Measurements from ENCODE around the gene SAG.

SAG gene

GRCh38 chr2:233379441-233379840, 71.8 kb downstream of the SAG start:
- no peak for DNase-seq (ENCODE audit: extremely low read depth, insufficient read length)
- TF ChIP-seq CTCF (IDR thresholded peaks at IDR 0.05; ENCODE audit: insufficient read depth, low read length, poor library complexity, severe bottlenecking): no peak
- Histone ChIP-seq H3K36me3 (ENCODE audit: control insufficient read depth, insufficient read depth, low read length) (no peaks in the 10 kb centered on the region; the same call in none of the 2 replicates), H3K4me3 (replicated peaks; ENCODE audit: low read depth, low read length) (no peak overlapping the region), H3K27me3 (replicated peaks; ENCODE audit: control insufficient read depth, insufficient read depth, low read length) (no peaks in the 10 kb centered on the region)

- Histone ChIP-seq H3K27me3 (replicated peaks; ENCODE audit: control insufficient read depth, insufficient read depth, low read length) (no peaks in the 10 kb centered on the region), H3K4me3 (replicated peaks; ENCODE audit: low read depth, low read length) (no peak overlapping the region), H3K36me3 (ENCODE audit: control insufficient read depth, insufficient read depth, low read length) (no peaks in the 10 kb centered on the region; the same call in none of the 2 replicates)
- no peak for DNase-seq (ENCODE audit: extremely low read depth, insufficient read length)
- no peak for TF ChIP-seq CTCF (IDR thresholded peaks at IDR 0.05; ENCODE audit: insufficient read depth, low read length, poor library complexity, severe bottlenecking)
Observed at GRCh38 chr2:233380132-233380895, 72.7 kb downstream of the SAG start.

- H3K4me3 ChIP-seq (replicated peaks; ENCODE audit: low read depth, low read length): no peak overlapping the region
- DNase-seq (ENCODE audit: extremely low read depth, insufficient read length): no peak
Observed at GRCh38 chr2:233380995-233381637, 73.5 kb downstream of the SAG start.

GRCh38 chr2:233381638-233381995, 74.0 kb downstream of the SAG start:
- Histone ChIP-seq H3K36me3 (ENCODE audit: control insufficient read depth, insufficient read depth, low read length) (no peaks in the 10 kb centered on the region; the same call in none of the 2 replicates), H3K27me3 (replicated peaks; ENCODE audit: control insufficient read depth, insufficient read depth, low read length) (no peaks in the 10 kb centered on the region), H3K4me3 (replicated peaks; ENCODE audit: low read depth, low read length) (no peak overlapping the region)
- no peak for TF ChIP-seq CTCF (IDR thresholded peaks at IDR 0.05; ENCODE audit: insufficient read depth, low read length, poor library complexity, severe bottlenecking)
- DNase-seq (ENCODE audit: extremely low read depth, insufficient read length): no peak

More at GRCh38 chr2:233380995-233381637, 73.5 kb downstream of the SAG start:
- no peaks in the 10 kb centered on the region for H3K27me3 ChIP-seq (replicated peaks; ENCODE audit: control insufficient read depth, insufficient read depth, low read length)
- no peak for TF ChIP-seq CTCF (IDR thresholded peaks at IDR 0.05; ENCODE audit: insufficient read depth, low read length, poor library complexity, severe bottlenecking)
- no peaks in the 10 kb centered on the region; the same call in none of the 2 replicates for H3K36me3 ChIP-seq (ENCODE audit: control insufficient read depth, insufficient read depth, low read length)

GRCh38 chr2:233384015-233384414, 76.4 kb downstream of the SAG start:
- Histone ChIP-seq H3K36me3 (ENCODE audit: control insufficient read depth, insufficient read depth, low read length) (no peaks in the 10 kb centered on the region; the same call in 1 of the 2 replicates), H3K27me3 (replicated peaks; ENCODE audit: control insufficient read depth, insufficient read depth, low read length) (no peaks in the 10 kb centered on the region), H3K4me3 (replicated peaks; ENCODE audit: low read depth, low read length) (no peak overlapping the region)
- TF ChIP-seq CTCF (IDR thresholded peaks at IDR 0.05; ENCODE audit: insufficient read depth, low read length, poor library complexity, severe bottlenecking): peak; percentile 29
- DNase-seq (ENCODE audit: extremely low read depth, insufficient read length): no peak

All from GM06990 (cell line).